K562 (cell line): ENCODE results near the gene LOC101059915.
"Not testable (repeated sequence)": the region's sequence is repeated elsewhere in the genome, so short reads cannot be mapped to it uniquely, and the experiment has no call there.

Source experiments
- ATAC-seq: fragments of 200-7000 bp; cut with Tn5 transposase; 3 replicates; pipeline ENCODE4 v1.9.1; 2020; ENCODE audit warnings: moderate library complexity
- BruUV-seq: library from RNA; stranded (reverse); fragments of 400-500 nt; replicated peaks from 2 replicates; lab custom pipeline; 2021; lab: Mats Ljungman, UMichigan
- CTCF ChIA-PET: fragments of 300-600 bp; formaldehyde crosslinking; extraction: SDS; loops from one replicate; lab custom pipeline; 2021; ENCODE audit warnings: low intra/inter-chr PET ratio; lab: Yijun Ruan, JAX
- POLR2A ChIA-PET: fragments of 300-600, 350-650 bp; sonication (Branson Sonifier 250); formaldehyde crosslinking; extraction: SDS; loops from one replicate; lab custom pipeline; 2021; ENCODE audit warnings: antibody characterized with exemption, inconsistent platforms; lab: Yijun Ruan, JAX
- DNase-seq, 4 experiments: peaks; one replicate each; pipeline versions ENCODE4 v3.0.0 to v3.0.0-alpha.2; 2011 to 2018; ENCODE audit warnings: low spot score in 3 of 4, mixed read lengths in 3 of 4; ENCODE audit errors: extremely low read depth in 1 of 4
- FAIRE-seq: peaks from 2 replicates; lab custom pipeline; 2011; peaks lifted over from hg19 to GRCh38; lab: Jason Lieb, UNC
- H2AFZ ChIP-seq: 2 replicates; pipeline ENCODE4 v1.6.0; 2011; ENCODE audit warnings: low read depth, low read length, control low read depth, inconsistent platforms
- H3K27ac ChIP-seq: fragments of 200-600 bp; 3 replicates; pipeline ENCODE4 v1.8.0; 2011; ENCODE audit warnings: low read depth, mild to moderate bottlenecking, control low read depth, inconsistent platforms, low read length, moderate library complexity, mixed read lengths; ENCODE audit errors: extremely low read depth
- H3K27me3 ChIP-seq, 2 experiments: fragments of 300-600 bp in 1 of 2; 2 replicates in 1 of 2; 3 replicates in 1 of 2; pipeline versions ENCODE4 v1.6.0 to v1.8.0; 2011; ENCODE audit warnings: inconsistent platforms in 2 of 2, low read length in 2 of 2, mild to moderate bottlenecking in 1 of 2, mixed read lengths in 1 of 2, moderate library complexity in 1 of 2; ENCODE audit not compliant: control insufficient read depth in 2 of 2, insufficient read depth in 2 of 2
- H3K36me3 ChIP-seq: fragments of 300-600 bp; 3 replicates; pipeline ENCODE4 v1.8.0; 2011; ENCODE audit warnings: mild to moderate bottlenecking, low read length, inconsistent platforms; ENCODE audit not compliant: control insufficient read depth, insufficient read depth
- H3K4me1 ChIP-seq, 2 experiments: fragments of 200-600 bp in 1 of 2; replicated peaks in 1 of 2; 2 replicates in 1 of 2; 3 replicates in 1 of 2; pipeline versions ENCODE4 v1.5.1 to v1.8.0; 2011; ENCODE audit warnings: inconsistent platforms in 2 of 2, low read length in 2 of 2, mild to moderate bottlenecking in 1 of 2, mixed read lengths in 1 of 2, moderate library complexity in 1 of 2; ENCODE audit not compliant: control insufficient read depth in 2 of 2, insufficient read depth in 2 of 2
- H3K4me2 ChIP-seq: 2 replicates; pipeline ENCODE4 v1.6.1; 2011; ENCODE audit warnings: low read length, control low read depth, inconsistent platforms, mixed read lengths; ENCODE audit not compliant: insufficient read depth
- H3K4me3 ChIP-seq: fragments of 200-600 bp; sonication (generic), shearing (Covaris generic); 2 replicates; pipeline ENCODE4 v1.5.1; 2016; ENCODE audit warnings: control low read depth, inconsistent platforms
- H3K79me2 ChIP-seq: fragments of 200-600 bp; 3 replicates; pipeline ENCODE4 v1.8.0; 2011; ENCODE audit warnings: low read length, inconsistent platforms; ENCODE audit not compliant: control insufficient read depth, insufficient read depth
- H3K9ac ChIP-seq, 2 experiments: 2 replicates each; pipeline versions ENCODE4 v1.6.0 to v1.6.1; 2011; ENCODE audit warnings: low read depth in 2 of 2, low read length in 2 of 2, control low read depth in 1 of 2, inconsistent platforms in 1 of 2, mild to moderate bottlenecking in 1 of 2, mixed read lengths in 1 of 2; ENCODE audit not compliant: insufficient read depth in 1 of 2
- H3K9me1 ChIP-seq: one replicate; pipeline ENCODE4 v1.6.0; 2011; ENCODE audit warnings: inconsistent platforms, mild to moderate bottlenecking, low read length, moderate library complexity; ENCODE audit not compliant: control insufficient read depth, insufficient read depth
- H3K9me3 ChIP-seq: replicated peaks from 2 replicates; pipeline ENCODE4 v1.5.1; 2011; ENCODE audit warnings: low read depth, low read length, inconsistent platforms; ENCODE audit not compliant: control insufficient read depth, insufficient read depth
- H4K20me1 ChIP-seq: replicated peaks from 2 replicates; pipeline ENCODE4 v1.6.1; 2011; ENCODE audit warnings: low read length, inconsistent platforms, mixed read lengths; ENCODE audit not compliant: control insufficient read depth, insufficient read depth
- WGBS: fragments of 100-300 bp; shearing (Covaris generic); methylation state at CpG from one replicate; pipeline ENCODE4 v1.1.6; 2016; ENCODE audit warnings: low coverage, mixed read lengths; ENCODE audit not compliant: insufficient coverage; ENCODE audit errors: missing lambda C conversion rate; 5-methylcytosine and 5-hydroxymethylcytosine counted together
- in situ Hi-C: fragments of 300-500 bp; cut with MboI; formaldehyde crosslinking; loops from 4 replicates; pipeline ENCODE4 v1.15.0; 2018; ENCODE audit warnings: inconsistent platforms, mixed read lengths
- intact Hi-C: fragments of 100-400 bp; cut with micrococcal nuclease; formaldehyde crosslinking; loops from 2 replicates; pipeline ENCODE4 v1.14.2; 2022

Gene LOC101059915

GRCh38 chrX:71699023-71699344, 31.6 kb downstream of the LOC101059915 start:
- H2AFZ ChIP-seq, FAIRE-seq, H3K9me3 ChIP-seq, H3K27ac ChIP-seq, CTCF ChIA-PET, H3K4me2 ChIP-seq, intact Hi-C loops, H3K9me1 ChIP-seq, in situ Hi-C loops, H3K4me1 ChIP-seq, H3K27me3 ChIP-seq, H3K4me3 ChIP-seq, H3K36me3 ChIP-seq, H4K20me1 ChIP-seq, POLR2A ChIA-PET, DNase-seq, H3K9ac ChIP-seq, BruUV-seq, H3K79me2 ChIP-seq: not testable (repeated sequence)
- peak; percentile 30 for ATAC-seq
- WGBS, result no CpG with 5 or more reads among the region's 4 CpGs

GRCh38 chrX:71702853-71703252, 35.5 kb downstream of the LOC101059915 start:
- H3K4me1 ChIP-seq, DNase-seq, H3K4me3 ChIP-seq, H3K4me2 ChIP-seq, H3K79me2 ChIP-seq, H3K9me1 ChIP-seq, H3K9me3 ChIP-seq, H3K27ac ChIP-seq, H3K36me3 ChIP-seq, H3K27me3 ChIP-seq, CTCF ChIA-PET, POLR2A ChIA-PET, in situ Hi-C loops, BruUV-seq, H3K9ac ChIP-seq, intact Hi-C loops, H2AFZ ChIP-seq, FAIRE-seq, H4K20me1 ChIP-seq: not testable (repeated sequence)
- WGBS, result no CpG with 5 or more reads among the region's 12 CpGs
- ATAC-seq, result peak; percentile 90

DNA sequence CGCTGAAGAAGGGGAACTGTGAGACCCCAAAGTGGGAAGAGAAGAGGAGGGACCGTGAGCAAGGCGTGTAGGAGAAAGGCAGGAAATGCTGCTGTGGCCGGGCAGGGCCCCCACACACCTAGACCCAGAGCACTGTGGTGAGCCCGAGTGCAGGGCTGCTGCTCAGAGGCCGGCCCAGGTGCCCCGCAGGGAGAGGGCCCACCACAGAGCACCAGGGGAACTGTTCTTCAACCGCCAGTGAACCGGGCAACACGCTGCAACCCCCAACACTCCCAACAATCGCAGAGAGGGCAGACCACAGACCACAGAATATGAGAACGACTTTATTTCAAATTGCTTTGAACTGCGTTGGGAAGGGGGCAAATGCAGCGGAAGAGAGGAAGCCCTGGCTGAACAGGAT, 46.7 kb downstream of the LOC101059915 start:
- CTCF ChIA-PET, H3K4me3 ChIP-seq, H3K27me3 ChIP-seq, DNase-seq, H3K9me3 ChIP-seq, intact Hi-C loops, ATAC-seq, POLR2A ChIA-PET, H3K9ac ChIP-seq, FAIRE-seq, H2AFZ ChIP-seq, H3K4me1 ChIP-seq, in situ Hi-C loops, H3K79me2 ChIP-seq, BruUV-seq, H3K27ac ChIP-seq, H3K9me1 ChIP-seq, H3K36me3 ChIP-seq, H4K20me1 ChIP-seq, H3K4me2 ChIP-seq: not testable (repeated sequence)
- WGBS, result no CpG with 5 or more reads among the region's 14 CpGs

GRCh38 chrX:71715551-71715950, 48.2 kb downstream of the LOC101059915 start:
- CTCF ChIA-PET, H3K9ac ChIP-seq, H3K9me1 ChIP-seq, H3K27me3 ChIP-seq, H4K20me1 ChIP-seq, H2AFZ ChIP-seq, H3K4me1 ChIP-seq, H3K36me3 ChIP-seq, H3K27ac ChIP-seq, H3K79me2 ChIP-seq, intact Hi-C loops, BruUV-seq, H3K4me3 ChIP-seq, in situ Hi-C loops, H3K4me2 ChIP-seq, H3K9me3 ChIP-seq, DNase-seq, POLR2A ChIA-PET: not testable (repeated sequence)
- peak; percentile 86 for FAIRE-seq
- peak; percentile 83 for ATAC-seq
- WGBS, result no CpG with 5 or more reads among the region's 8 CpGs
